Neuron (in vitro differentiated cells): Measurements from ENCODE around the gene WAC.
A peak's percentile ranks its signal among the peaks of the same experiment; 100 is the strongest.
"Not testable (repeated sequence)": the region's sequence is repeated elsewhere in the genome, so short reads cannot be mapped to it uniquely, and the experiment has no call there.

Experiments
- H2AFZ ChIP-seq: one replicate; pipeline ENCODE4 v1.6.1; 2013; ENCODE audit warnings: low read depth, mild to moderate bottlenecking, inconsistent platforms, low read length, moderate library complexity
- H3K27me3 ChIP-seq: one replicate; pipeline ENCODE4 v1.6.1; 2013; ENCODE audit warnings: low read length; ENCODE audit not compliant: insufficient read depth
- H3K36me3 ChIP-seq: one replicate; pipeline ENCODE4 v1.6.1; 2013; ENCODE audit warnings: low read length; ENCODE audit not compliant: insufficient read depth
- H3K4me1 ChIP-seq: one replicate; pipeline ENCODE4 v1.6.1; 2013; ENCODE audit warnings: low read length; ENCODE audit not compliant: insufficient read depth
- H3K4me3 ChIP-seq: 2 replicates; pipeline ENCODE4 v1.5.1; 2013; ENCODE audit warnings: mild to moderate bottlenecking, low read length, moderate library complexity
- H3K9me3 ChIP-seq: one replicate; pipeline ENCODE4 v1.6.1; 2013; ENCODE audit warnings: low read length

Gene WAC

DNA sequence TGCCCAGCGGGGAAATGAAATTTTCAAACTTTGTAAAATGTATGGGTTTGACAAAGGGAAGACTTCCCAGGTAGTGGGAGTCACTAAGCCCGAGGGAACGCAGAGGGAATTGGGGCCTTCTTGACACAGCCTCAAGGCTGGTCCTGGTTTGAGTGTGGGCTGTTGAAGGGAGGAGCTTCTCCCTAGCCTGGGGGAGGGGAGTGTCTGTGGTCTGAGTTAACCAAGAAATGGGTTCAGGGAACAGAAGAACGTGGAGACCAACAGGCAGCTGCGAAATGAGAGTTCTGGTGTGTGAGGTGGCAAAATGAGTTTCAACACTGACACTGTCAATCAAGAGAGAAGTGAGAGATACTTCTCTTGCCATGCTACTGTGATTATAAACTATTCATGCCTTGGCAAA, 111.7 kb downstream of the WAC start:
- H3K36me3 ChIP-seq: no peaks in the 10 kb centered on the region
- H3K4me1 ChIP-seq: no peaks in the 10 kb centered on the region
- H3K27me3 ChIP-seq: no peaks in the 10 kb centered on the region
- H3K4me3 ChIP-seq: no peak overlapping the region
- H3K9me3 ChIP-seq: no peaks in the 10 kb centered on the region
- H2AFZ ChIP-seq: no peak overlapping the region

DNA sequence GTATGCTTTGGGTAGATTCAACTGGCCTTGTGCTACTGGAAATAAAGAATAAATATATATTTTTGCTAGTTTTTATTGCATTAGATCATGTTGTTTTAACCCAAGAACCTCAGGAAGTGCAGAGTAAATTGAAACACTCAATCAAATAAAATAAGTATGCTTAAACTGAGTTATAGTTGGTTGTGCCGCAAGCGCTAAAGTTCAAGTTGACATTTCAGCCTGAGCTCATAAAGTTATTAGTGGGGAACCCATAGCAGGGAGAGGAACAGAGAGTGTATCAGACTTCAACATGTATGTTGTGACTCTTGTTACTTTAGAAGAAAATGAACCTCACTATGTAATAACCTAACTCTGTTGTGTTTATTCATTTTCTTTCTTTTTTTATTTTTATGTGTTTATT, 119.2 kb downstream of the WAC start:
- no peak overlapping the region for H2AFZ ChIP-seq
- H3K4me1 ChIP-seq: no peaks in the 10 kb centered on the region
- no peak overlapping the region for H3K4me3 ChIP-seq
- H3K9me3 ChIP-seq: no peaks in the 10 kb centered on the region
- no peaks in the 10 kb centered on the region for H3K27me3 ChIP-seq
- no peaks in the 10 kb centered on the region for H3K36me3 ChIP-seq

DNA sequence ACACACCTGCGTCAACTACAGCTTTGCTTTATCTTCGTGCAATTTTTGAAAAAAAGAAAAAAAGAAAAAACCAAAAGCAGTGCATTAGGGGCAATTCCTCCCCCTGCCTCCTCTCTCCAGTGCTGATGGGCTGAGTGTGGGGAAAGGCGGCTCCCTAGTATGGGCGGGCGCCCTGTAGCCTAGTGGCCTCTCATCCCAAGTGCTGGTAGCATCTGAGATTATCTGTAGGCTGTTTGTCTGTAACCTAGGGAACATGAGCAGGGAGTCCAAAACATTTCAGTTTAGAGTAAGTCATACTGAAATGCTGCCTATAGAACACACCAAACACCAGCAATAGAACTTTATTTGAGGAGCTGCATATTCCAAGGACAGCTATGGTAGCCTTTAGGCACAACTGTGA, 119.8 kb downstream of the WAC start:
- no peak overlapping the region for H2AFZ ChIP-seq
- no peaks in the 10 kb centered on the region for H3K4me1 ChIP-seq
- H3K9me3 ChIP-seq: no peaks in the 10 kb centered on the region
- no peaks in the 10 kb centered on the region for H3K27me3 ChIP-seq
- H3K4me3 ChIP-seq: no peak overlapping the region
- H3K36me3 ChIP-seq: no peaks in the 10 kb centered on the region

DNA sequence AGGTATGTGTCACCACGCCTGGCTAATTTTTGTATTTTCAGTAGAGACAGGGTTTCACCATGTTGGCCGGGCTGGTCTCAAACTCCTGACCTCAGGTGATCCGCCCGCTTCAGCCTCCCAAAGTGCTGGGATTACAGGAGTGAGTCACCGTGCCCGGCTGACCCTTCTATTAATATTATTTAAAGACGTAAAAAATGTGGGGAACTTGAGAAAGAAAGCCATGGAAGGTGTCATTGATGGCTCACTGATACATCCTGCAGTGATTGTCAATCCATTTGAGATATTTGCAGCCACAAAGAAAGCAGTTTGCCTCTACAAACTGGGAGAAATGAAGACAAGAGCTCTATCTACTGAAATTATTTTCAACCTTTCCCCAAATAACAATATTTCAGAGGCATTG, 125.9 kb downstream of the WAC start:
- not testable (repeated sequence) for H3K36me3 ChIP-seq, H3K4me1 ChIP-seq, H3K4me3 ChIP-seq, H3K9me3 ChIP-seq, H2AFZ ChIP-seq, H3K27me3 ChIP-seq

DNA sequence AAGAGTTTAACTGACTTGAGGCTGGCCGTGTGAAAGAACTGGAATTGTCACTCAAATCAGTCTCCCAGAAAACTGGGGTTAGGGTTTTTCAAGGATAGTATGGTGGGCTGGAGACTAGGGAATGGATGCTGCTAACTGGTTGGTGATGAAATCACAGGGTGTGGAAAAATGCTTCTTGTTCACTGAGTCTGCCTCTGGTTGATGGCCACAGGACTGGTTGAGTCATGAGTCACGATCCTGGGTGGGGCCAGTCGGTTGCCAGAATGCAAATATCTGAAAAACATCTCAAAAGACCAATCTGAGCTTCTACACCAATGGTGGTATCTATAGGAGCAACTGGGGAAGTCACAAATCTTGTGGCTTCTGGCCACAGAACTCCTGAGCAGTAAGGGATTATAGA, 128.1 kb downstream of the WAC start:
- H2AFZ ChIP-seq: no peak overlapping the region
- H3K4me3 ChIP-seq: no peak overlapping the region
- peaks cover under 1% of the 10 kb centered on the region for H3K4me1 ChIP-seq
- H3K27me3 ChIP-seq: peaks cover 3% of the 10 kb centered on the region
- no peaks in the 10 kb centered on the region for H3K9me3 ChIP-seq
- H3K36me3 ChIP-seq: no peaks in the 10 kb centered on the region

DNA sequence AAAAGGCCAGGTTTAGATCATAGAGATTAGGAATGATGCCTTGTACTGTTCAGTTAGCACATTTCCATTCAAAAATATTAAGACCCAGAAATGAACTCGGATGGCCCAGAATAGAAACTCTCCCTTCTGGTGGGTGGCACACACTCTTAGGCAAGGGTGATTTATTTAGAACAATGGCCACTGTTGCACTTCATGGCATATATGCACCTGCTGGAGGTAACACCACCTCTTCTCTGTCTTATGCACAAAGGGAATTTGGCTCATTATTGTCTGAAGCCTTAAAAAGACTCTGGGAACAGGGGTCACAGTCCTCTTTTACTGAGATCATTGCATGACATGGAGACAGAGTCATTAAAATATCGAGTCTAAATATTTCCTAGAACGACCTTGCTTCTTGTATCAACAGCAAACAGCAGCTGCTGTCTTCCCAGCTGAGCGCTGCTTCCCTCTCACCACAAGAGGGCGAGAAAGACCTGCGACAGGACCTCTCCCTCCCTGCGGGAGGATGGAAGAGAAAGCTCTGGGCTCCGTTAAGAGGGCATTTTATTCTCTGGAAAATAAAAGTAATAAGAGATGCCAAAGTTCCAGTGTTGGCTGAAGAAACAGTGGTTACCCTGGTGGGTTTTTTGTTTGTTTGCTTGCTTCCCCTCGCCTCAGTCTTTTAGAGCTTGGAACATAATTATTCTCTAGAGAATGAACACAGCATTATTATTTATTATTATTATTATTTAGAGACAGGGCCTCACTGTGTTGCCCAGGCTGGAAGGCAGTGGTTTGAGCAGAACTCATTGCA, 130.9 kb downstream of the WAC start:
- Histone ChIP-seq H3K4me1 (peaks cover 7% of the 10 kb centered on the region), H3K9me3 (no peaks in the 10 kb centered on the region), H2AFZ (no peak overlapping the region), H3K36me3 (no peaks in the 10 kb centered on the region), H3K27me3 (peaks cover 30% of the 10 kb centered on the region), H3K4me3 (no peak overlapping the region)

DNA sequence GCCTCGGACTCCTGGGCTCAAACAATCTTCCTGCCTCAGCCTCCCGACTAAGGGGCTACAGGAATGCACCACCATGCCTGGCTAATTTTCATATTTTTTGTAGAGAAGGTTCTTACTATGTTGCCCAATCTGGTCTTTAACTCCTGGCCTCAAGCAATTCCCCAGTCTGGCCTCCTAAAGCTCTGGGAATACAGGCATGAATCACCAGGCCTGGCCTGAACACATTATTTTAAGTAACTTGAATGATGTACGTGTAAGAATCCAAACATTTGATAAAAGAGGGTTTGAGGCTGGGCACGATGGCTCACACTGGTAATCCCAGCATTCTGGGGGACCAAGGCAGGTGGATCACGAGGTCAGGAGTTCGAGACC, 131.4 kb downstream of the WAC start:
- Histone ChIP-seq H2AFZ (no peak overlapping the region), H3K4me1 (peaks cover 12% of the 10 kb centered on the region), H3K36me3 (no peaks in the 10 kb centered on the region), H3K9me3 (no peaks in the 10 kb centered on the region), H3K4me3 (no peak overlapping the region), H3K27me3 (peaks cover 36% of the 10 kb centered on the region)

DNA sequence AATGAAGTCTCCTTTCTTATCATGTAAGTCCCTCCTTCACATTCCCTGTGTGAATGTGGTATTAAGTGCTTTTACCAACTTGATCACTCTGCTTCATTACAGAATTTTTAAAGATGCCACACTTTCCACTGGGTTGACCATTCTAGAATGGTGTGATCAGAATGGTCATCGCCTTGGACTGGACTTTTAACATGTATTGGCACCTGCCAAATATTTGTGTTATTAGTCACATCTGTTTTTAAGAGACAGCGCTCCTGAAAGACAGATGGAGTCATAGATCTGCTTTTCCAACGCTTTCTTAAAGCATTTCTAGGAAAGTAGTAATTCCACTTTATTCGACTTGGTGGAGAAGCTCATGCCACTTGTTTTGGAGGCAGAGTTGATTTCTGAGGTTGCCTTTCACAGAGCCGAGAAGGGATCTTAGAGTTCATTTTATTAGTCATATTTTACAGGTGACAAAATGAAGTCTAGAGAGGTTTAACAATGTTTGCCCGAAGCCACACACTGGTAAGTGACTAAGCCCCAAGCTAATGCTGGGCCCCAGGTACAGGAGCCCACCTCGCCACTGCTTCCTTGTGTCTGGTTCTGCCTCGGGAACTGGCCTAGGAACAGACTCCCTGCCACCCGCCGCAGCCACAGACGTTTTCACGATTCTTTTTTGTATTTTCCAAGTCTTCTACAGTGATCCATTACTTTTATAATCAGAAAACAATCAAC, 134.0 kb downstream of the WAC start:
- no peak overlapping the region for H2AFZ ChIP-seq
- no peak overlapping the region for H3K4me3 ChIP-seq
- H3K27me3 ChIP-seq: peaks cover 56% of the 10 kb centered on the region
- no peaks in the 10 kb centered on the region for H3K36me3 ChIP-seq
- H3K4me1 ChIP-seq: peaks cover 12% of the 10 kb centered on the region
- peaks cover 2% of the 10 kb centered on the region for H3K9me3 ChIP-seq

DNA sequence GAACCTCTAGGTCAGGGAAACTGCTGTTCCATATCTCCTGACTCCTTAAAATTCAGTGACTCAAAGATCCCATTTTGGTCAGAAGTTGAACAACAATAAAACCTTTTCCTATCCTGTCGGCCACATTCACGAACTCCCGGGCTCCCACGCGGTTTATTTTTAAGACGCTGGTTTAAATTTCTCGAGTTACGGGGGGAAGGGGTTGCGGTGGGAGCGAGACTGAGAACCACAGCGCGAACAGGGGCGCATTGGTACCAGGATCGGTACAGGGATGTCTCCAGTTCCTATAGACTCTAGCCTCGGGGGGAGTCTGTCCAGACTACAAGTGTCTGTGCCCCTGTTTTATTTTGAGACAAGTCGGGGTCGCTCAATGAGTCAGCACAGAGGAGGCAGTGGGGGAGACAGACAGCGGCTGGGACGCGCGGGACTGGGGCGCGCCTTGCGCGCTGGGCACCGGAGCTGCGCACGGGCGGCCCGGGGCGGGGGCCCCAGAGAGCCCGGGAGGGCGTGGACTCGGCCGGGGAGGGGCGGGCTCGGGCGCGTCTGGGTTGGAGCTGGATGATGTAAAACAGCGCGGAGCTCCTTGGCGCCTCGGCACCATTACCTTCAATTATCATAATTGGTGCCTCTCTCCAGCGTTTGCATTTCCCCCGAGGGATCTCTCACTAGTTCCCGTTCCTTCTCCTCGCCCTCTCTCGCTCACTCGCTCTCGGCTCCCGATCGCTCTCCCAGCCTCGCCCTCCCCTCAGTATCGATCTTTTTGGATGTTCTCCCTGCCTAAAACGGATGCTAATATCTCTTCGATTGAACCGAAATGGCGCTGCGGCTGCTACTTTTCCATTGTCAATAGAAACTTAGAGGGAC, 135.7 kb downstream of the WAC start:
- no peaks in the 10 kb centered on the region for H3K36me3 ChIP-seq
- no peak overlapping the region for H2AFZ ChIP-seq
- peak overlapping the region; percentile 39 for H3K4me3 ChIP-seq
- peaks cover 12% of the 10 kb centered on the region for H3K4me1 ChIP-seq
- H3K27me3 ChIP-seq: peaks cover 66% of the 10 kb centered on the region
- peaks cover 2% of the 10 kb centered on the region for H3K9me3 ChIP-seq

DNA sequence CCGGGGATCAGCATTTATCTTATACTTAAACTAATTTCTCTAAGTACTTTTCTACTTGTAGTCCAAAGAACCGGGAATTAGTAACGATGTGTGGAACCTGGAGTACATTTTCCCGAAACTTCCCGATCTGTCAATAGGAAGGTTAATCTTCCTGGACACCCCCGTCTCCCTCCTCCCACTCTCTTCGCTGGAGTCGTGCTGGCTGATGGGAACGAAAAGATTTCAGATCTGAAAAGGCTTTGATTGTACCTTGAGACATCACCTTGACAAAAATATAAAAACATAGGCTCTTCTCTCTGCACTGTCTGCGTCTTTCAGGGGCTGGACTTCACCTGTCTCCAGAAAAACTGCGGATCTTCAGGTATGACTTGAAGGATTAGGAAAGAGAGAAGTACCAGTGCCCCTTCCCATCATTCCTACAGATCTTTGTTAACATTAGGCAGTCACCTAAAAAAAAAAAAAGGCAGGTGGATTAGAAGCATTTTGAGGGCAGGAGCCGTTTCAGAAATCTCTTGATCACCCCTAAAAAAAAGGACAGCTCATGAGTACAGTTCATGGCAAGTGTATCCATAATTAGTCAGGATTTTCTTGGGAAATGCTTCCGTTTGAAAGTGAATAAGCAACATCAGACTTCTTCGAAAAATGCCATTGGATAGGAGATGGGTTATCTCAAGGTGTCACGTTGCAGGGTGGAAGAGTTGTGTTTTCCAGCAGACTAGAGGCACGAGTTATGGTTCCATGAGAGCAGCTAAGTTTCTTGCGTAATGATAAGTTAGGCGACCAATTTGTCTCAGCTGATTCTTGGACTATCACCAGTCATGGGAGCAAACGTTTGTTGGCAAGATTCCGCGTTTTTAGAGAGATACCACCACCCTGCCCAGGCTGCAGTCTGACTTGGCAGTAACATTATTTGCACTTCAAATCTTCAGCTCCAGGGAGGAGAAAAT, 136.6 kb downstream of the WAC start:
- peaks cover 2% of the 10 kb centered on the region for H3K9me3 ChIP-seq
- H2AFZ ChIP-seq: no peak overlapping the region
- no peaks in the 10 kb centered on the region for H3K36me3 ChIP-seq
- peak overlapping the region; percentile 39 for H3K4me3 ChIP-seq
- H3K27me3 ChIP-seq: peaks cover 69% of the 10 kb centered on the region
- peaks cover 12% of the 10 kb centered on the region for H3K4me1 ChIP-seq
